SU-DHL-6 (cell line): ENCODE measurements around the gene RAC2.

Experiments used
- H2AFZ ChIP-seq: fragments of 200-600 bp; sonication (generic); 2 replicates; pipeline ENCODE4 v1.6.1; 2014; ENCODE audit warnings: low read depth, mild to moderate bottlenecking, moderate library complexity, mixed read lengths, antibody characterized with exemption, low read length; ENCODE audit not compliant: severe bottlenecking
- H3F3A ChIP-seq: fragments of 200-600 bp; shearing (Covaris generic); 2 replicates; pipeline ENCODE4 v1.6.0; 2016; ENCODE audit warnings: antibody characterized with exemption, mild to moderate bottlenecking; ENCODE audit not compliant: insufficient read depth
- H3K27ac ChIP-seq: fragments of 200-600 bp; sonication (generic); 2 replicates; pipeline ENCODE4 v1.5.1; 2016; ENCODE audit warnings: low read depth, mild to moderate bottlenecking, low read length, moderate library complexity, mixed read lengths
- H3K27me3 ChIP-seq: fragments of 200-600 bp; sonication (generic), shearing (Covaris generic); 2 replicates; pipeline ENCODE4 v1.6.0; 2014; ENCODE audit warnings: mild to moderate bottlenecking, low read length
- H3K36me3 ChIP-seq: fragments of 200-600 bp; sonication (generic); 2 replicates; pipeline ENCODE4 v1.6.1; 2014; ENCODE audit warnings: mild to moderate bottlenecking, low read length, mixed read lengths
- H3K4me2 ChIP-seq: fragments of 300-600, 200-600 bp; shearing (Covaris generic), sonication (generic); 2 replicates; pipeline ENCODE4 v1.6.0; 2014; ENCODE audit warnings: low read length, low read depth, mild to moderate bottlenecking; ENCODE audit not compliant: poor library complexity, severe bottlenecking
- H3K4me3 ChIP-seq: fragments of 200-600 bp; sonication (generic); 2 replicates; pipeline ENCODE4 v1.5.1; 2014; ENCODE audit warnings: antibody characterized with exemption, low read length, mild to moderate bottlenecking, mixed read lengths; ENCODE audit not compliant: insufficient read depth, poor library complexity, severe bottlenecking
- H3K79me2 ChIP-seq: fragments of 200-600 bp; sonication (generic); 2 replicates; pipeline ENCODE4 v1.6.1; 2014; ENCODE audit warnings: mild to moderate bottlenecking, low read length, moderate library complexity; ENCODE audit not compliant: insufficient read depth
- H3K9ac ChIP-seq: fragments of 200-600 bp; sonication (generic); 2 replicates; pipeline ENCODE4 v1.7.0; 2014; ENCODE audit warnings: mild to moderate bottlenecking, low read length
- H3K9me2 ChIP-seq: fragments of 200-600 bp; sonication (generic); replicated peaks from 2 replicates; pipeline ENCODE4 v1.6.1; 2014; ENCODE audit warnings: low read length; ENCODE audit not compliant: insufficient read depth
- H3K9me3 ChIP-seq: fragments of 200-600 bp; sonication (generic); 2 replicates; pipeline ENCODE4 v1.6.1; 2014; ENCODE audit warnings: low read length, mixed read lengths; ENCODE audit not compliant: insufficient read depth
- H4K20me1 ChIP-seq: fragments of 200-600 bp; sonication (generic); 2 replicates; pipeline ENCODE4 v1.6.1; 2014; ENCODE audit warnings: low read depth, mild to moderate bottlenecking, antibody characterized with exemption, low read length, moderate library complexity, mixed read lengths
- CTCF ChIP-seq: fragments of 200-600 bp; sonication (generic); IDR thresholded peaks from one replicate; pipeline ENCODE4 v1.5.1; 2017; ENCODE audit warnings: antibody characterized with exemption, mild to moderate bottlenecking, low read length, moderate library complexity; ENCODE audit not compliant: insufficient read depth, poor library complexity, severe bottlenecking
- EZH2phosphoT487 ChIP-seq: fragments of 200-600 bp; sonication (generic), shearing (Covaris generic); conservative IDR thresholded peaks from 2 replicates; pipeline ENCODE4 v1.6.1; 2018; ENCODE audit warnings: mild to moderate bottlenecking, antibody characterized with exemption, low read length, moderate library complexity, mixed read lengths

RAC2 gene

GRCh38 chr22:37263966-37264887 lies 20.2 kb upstream of the RAC2 start:
- Histone ChIP-seq H3K27me3 (no peaks in the 10 kb centered on the region), H3K9me2 (no peaks in the 10 kb centered on the region), H3F3A (no peaks in the 10 kb centered on the region), H2AFZ (no peak overlapping the region), H3K4me3 (no peak overlapping the region), H3K79me2 (no peaks in the 10 kb centered on the region), H3K9me3 (peaks cover 8% of the 10 kb centered on the region; the same call in 1 of the 2 replicates), H3K4me2 (no peak overlapping the region), H3K36me3 (no peaks in the 10 kb centered on the region; the same call in 1 of the 2 replicates), H3K9ac (no peak overlapping the region), H4K20me1 (no peaks in the 10 kb centered on the region), H3K27ac (no peak overlapping the region)
- TF ChIP-seq CTCF (no peak), EZH2phosphoT487 (no peak)

- Histone ChIP-seq H3K9me2 (no peaks in the 10 kb centered on the region), H3K36me3 (no peaks in the 10 kb centered on the region; the same call in 1 of the 2 replicates), H3K9ac (no peak overlapping the region), H3F3A (no peaks in the 10 kb centered on the region), H2AFZ (no peak overlapping the region), H3K9me3 (peaks cover 8% of the 10 kb centered on the region; the same call in 1 of the 2 replicates), H3K79me2 (no peaks in the 10 kb centered on the region), H3K27ac (no peak overlapping the region), H3K4me2 (no peak overlapping the region), H3K27me3 (no peaks in the 10 kb centered on the region), H3K4me3 (no peak overlapping the region), H4K20me1 (no peaks in the 10 kb centered on the region)
- TF ChIP-seq CTCF (no peak), EZH2phosphoT487 (no peak)
These were observed 18.3 kb upstream of the RAC2 start for GRCh38 chr22:37262346-37262745.

- H3K9me2 ChIP-seq: no peaks in the 10 kb centered on the region
- no peak overlapping the region for H2AFZ ChIP-seq
- H3K79me2 ChIP-seq: no peaks in the 10 kb centered on the region
- no peaks in the 10 kb centered on the region for H4K20me1 ChIP-seq
- no peak overlapping the region for H3K4me3 ChIP-seq
- H3K4me2 ChIP-seq: peak overlapping the region; percentile 17
- no peaks in the 10 kb centered on the region for H3F3A ChIP-seq
- no peak overlapping the region for H3K9ac ChIP-seq
- TF ChIP-seq CTCF: peak; percentile 89
- no peak for TF ChIP-seq EZH2phosphoT487
- H3K27ac ChIP-seq: no peak overlapping the region
- no peaks in the 10 kb centered on the region; the same call in 1 of the 2 replicates for H3K36me3 ChIP-seq
- peaks cover 8% of the 10 kb centered on the region; the same call in 1 of the 2 replicates for H3K9me3 ChIP-seq
- no peaks in the 10 kb centered on the region for H3K27me3 ChIP-seq
These were observed 16.9 kb upstream of the RAC2 start for GRCh38 chr22:37260901-37261336.
